ENCODE results near the gene TMEM208. TPM values are rescaled to one million over a fixed set of nuclear protein-coding genes. Genes with fewer than 3 reads are reported as not detected.

TMEM208 gene
- total RNA-seq, 1 donor from 2014 or later, result 41.3 TPM

GRCh38 chr16:67247192-67248072, 20.5 kb downstream of the TMEM208 start, which contains the start of gene FHOD1:
FHOD1 (minus strand) TSS chr16:67247481; CDS start chr16:67247410, 71 bp downstream.
- no peak for TF ChIP-seq CTCF (IDR thresholded peaks at IDR 0.05)
- H3K27me3 Mint-ChIP-seq, result peaks cover 2% of the 10 kb centered on the region
- peak within 1 kb of the TSS; percentile 85 for H3K4me3 Mint-ChIP-seq
- POLR2A ChIA-PET, result interaction anchor here (0.6 to 7.7 kb wide), 8 partner anchors 8 to 413 kb away, joined by 3 to 120 read pairs (median 4); partner anchors contain the start of genes ACD, FBXL8, TMEM208 and TRADD
- intact Hi-C loops (cut with micrococcal nuclease), result loop anchor here (1.0 to 10.0 kb wide), 8 partner anchors 21 to 837 kb away; partner anchors contain the start of genes ACD, CBFB, CTCF and MATCAP1
- H3K36me3 Mint-ChIP-seq (ENCODE audit: low read depth), result peaks cover 1% of the 10 kb centered on the region
- peak; percentile 70 for ATAC-seq (ENCODE audit: low read depth)
- H3K9me3 Mint-ChIP-seq, result no peaks in the 10 kb centered on the region
- H3K27ac Mint-ChIP-seq, result peak within 1 kb of the TSS; percentile 80
- peak; percentile 100 for DNase-seq
- CTCF ChIA-PET, result interaction anchor here (0.8 to 3.1 kb wide), 3 partner anchors 13 to 229 kb away, joined by 3 to 12 read pairs (median 5); partner anchors contain the start of gene TMEM208
- peaks cover 50% of the 10 kb centered on the region for H3K4me1 Mint-ChIP-seq

GRCh38 chr16:67248073-67248400, 21.1 kb downstream of the TMEM208 start:
- H3K4me3 Mint-ChIP-seq, result peak overlapping the region; percentile 85
- ATAC-seq (ENCODE audit: low read depth) (no peak), DNase-seq (no peak)
- peaks cover 2% of the 10 kb centered on the region for H3K27me3 Mint-ChIP-seq
- no peak for TF ChIP-seq CTCF (IDR thresholded peaks at IDR 0.05)
- ChIA-PET POLR2A (interaction anchor here (0.6 to 7.7 kb wide), 8 partner anchors 8 to 412 kb away, joined by 3 to 120 read pairs (median 3); partner anchors contain the start of genes ACD, FBXL8, TMEM208 and TRADD), CTCF (interaction anchor here (1.3 to 3.1 kb wide), 2 partner anchors 13 to 21 kb away, joined by 5 to 12 read pairs; partner anchors contain the start of gene TMEM208)
- H3K4me1 Mint-ChIP-seq, result peaks cover 50% of the 10 kb centered on the region
- peak overlapping the region; percentile 64 for H3K27ac Mint-ChIP-seq
- H3K9me3 Mint-ChIP-seq, result no peaks in the 10 kb centered on the region
- peaks cover 1% of the 10 kb centered on the region for H3K36me3 Mint-ChIP-seq (ENCODE audit: low read depth)
- intact Hi-C loops (cut with micrococcal nuclease), result loop anchor here (5.0 to 10.0 kb wide), 2 partner anchors 414 to 557 kb away; partner anchors contain the start of genes ACD, PARD6A, RANBP10 and TSNAXIP1

GRCh38 chr16:67248401-67249177, 21.7 kb downstream of the TMEM208 start, which contains the start of gene SLC9A5:
SLC9A5 (plus strand) TSS chr16:67248979; CDS start chr16:67249015, 36 bp downstream.
- H3K27me3 Mint-ChIP-seq, result peaks cover 2% of the 10 kb centered on the region
- DNase-seq (peak; percentile 45), ATAC-seq (ENCODE audit: low read depth) (no peak)
- POLR2A ChIA-PET, result interaction anchor here (0.6 to 7.7 kb wide), 4 partner anchors 9 to 21 kb away, joined by 3 to 120 read pairs (median 4); partner anchors contain the start of gene TMEM208
- no peak for TF ChIP-seq CTCF (IDR thresholded peaks at IDR 0.05)
- no peaks in the 10 kb centered on the region for H3K9me3 Mint-ChIP-seq
- CTCF ChIA-PET, result interaction anchor here (3.1 kb wide), 1 partner anchor 22 kb away, joined by 12 read pairs; the partner anchor contains the start of gene TMEM208
- peak within 1 kb of the TSS; percentile 64 for H3K27ac Mint-ChIP-seq
- H3K4me3 Mint-ChIP-seq, result peak within 1 kb of the TSS; percentile 85
- H3K36me3 Mint-ChIP-seq (ENCODE audit: low read depth), result peaks cover 1% of the 10 kb centered on the region
- intact Hi-C loops (cut with micrococcal nuclease), result loop anchor here (5.0 to 10.0 kb wide), 2 partner anchors 414 to 556 kb away; partner anchors contain the start of genes ACD, PARD6A, RANBP10 and TSNAXIP1
- peaks cover 48% of the 10 kb centered on the region for H3K4me1 Mint-ChIP-seq

- DNase-seq, result no peak
- CTCF ChIA-PET, result no interaction called here
These were observed 22.5 kb downstream of the TMEM208 start for GRCh38 chr16:67249178-67250044.

More at GRCh38 chr16:67249178-67250044, 22.5 kb downstream of the TMEM208 start:
- Mint-ChIP-seq H3K27me3 (peaks cover 2% of the 10 kb centered on the region), H3K9me3 (no peaks in the 10 kb centered on the region), H3K36me3 (ENCODE audit: low read depth) (peaks cover 1% of the 10 kb centered on the region), H3K27ac (peak overlapping the region; percentile 53), H3K4me1 (peaks cover 40% of the 10 kb centered on the region), H3K4me3 (peak overlapping the region; percentile 78)
- POLR2A ChIA-PET, result interaction anchor here (7.7 kb wide), 1 partner anchor 22 kb away, joined by 120 read pairs; the partner anchor contains the start of gene TMEM208
- ATAC-seq (ENCODE audit: low read depth), result no peak
- TF ChIP-seq CTCF (IDR thresholded peaks at IDR 0.05), result no peak
- intact Hi-C loops (cut with micrococcal nuclease), result loop anchor here (5.0 to 10.0 kb wide), 2 partner anchors 413 to 555 kb away; partner anchors contain the start of genes ACD, PARD6A, RANBP10 and TSNAXIP1
